Left ventricle myocardium inferior (tissue), 1 donor: Measurements from ENCODE around the gene PLPP4. TPM values are rescaled to one million over a fixed set of nuclear protein-coding genes. Genes with fewer than 3 reads are reported as not detected.

Source experiments
- DNase-seq: peaks from one replicate; pipeline ENCODE4 v3.0.0-alpha.2; 2020
- H3K27ac ChIP-seq: fragments of 200-600 bp; replicated peaks from 2 replicates; pipeline ENCODE4 v1.8.0; 2021
- H3K27me3 ChIP-seq: fragments of 200-600 bp; 2 replicates; pipeline ENCODE4 v1.8.0; 2021; ENCODE audit warnings: low read depth
- H3K36me3 ChIP-seq: fragments of 200-600 bp; 2 replicates; pipeline ENCODE4 v1.8.0; 2021
- H3K4me1 ChIP-seq: fragments of 200-600 bp; 2 replicates; pipeline ENCODE4 v1.8.0; 2021
- H3K4me3 ChIP-seq: fragments of 200-600 bp; 2 replicates; pipeline ENCODE4 v1.8.0; 2021; ENCODE audit warnings: mild to moderate bottlenecking, moderate library complexity
- H3K9me3 ChIP-seq: fragments of 200-600 bp; replicated peaks from 2 replicates; pipeline ENCODE4 v1.8.0; 2021
- intact Hi-C: fragments of 100-400 bp; cut with micrococcal nuclease; formaldehyde crosslinking; loops from one replicate; pipeline ENCODE4 v1.11.0; 2022
- total RNA-seq: library from RNA; stranded (reverse); fragmentation: NEBNext Ultra II Directional; extraction: Animal tissue kit (Norgen Biotek cat#: 25700); gene quantifications from one replicate; pipeline ENCODE4 v1.2.1, GENCODE V29; 2021
- TF ChIP-seq, protein P1 (sequence below): fragments of 200-600 bp; IDR thresholded peaks from 2 replicates; pipeline ENCODE4 v1.8.0; 2021; ENCODE audit warnings: antibody characterized with exemption, mild to moderate bottlenecking, borderline replicate concordance
- donor health status: DM: no; HTN: yes; CAD: no; lungs with severe emphysema.

PLPP4 gene
- total RNA-seq, 1 donor from 2014 or later = not detected

DNA sequence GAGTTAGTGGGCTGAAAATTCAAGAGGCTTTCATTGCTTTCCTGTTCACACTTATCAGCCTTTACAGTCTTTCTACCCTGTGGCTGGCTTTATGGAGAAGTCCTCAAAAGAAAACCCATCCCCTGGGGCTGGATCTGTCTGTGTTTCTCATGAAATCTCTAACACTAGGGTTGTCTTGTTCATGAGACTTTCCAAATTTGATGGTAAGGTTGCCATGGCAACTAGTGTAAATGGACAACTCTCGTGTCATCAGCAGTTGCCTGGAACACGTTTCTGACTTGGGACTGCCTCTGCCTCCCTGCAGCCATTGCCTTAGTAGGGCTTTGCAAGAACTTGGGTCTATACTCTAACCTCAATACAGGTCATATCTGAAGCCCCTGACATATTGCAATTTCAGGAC lies 35.8 kb upstream of the PLPP4 start:
- Histone ChIP-seq H3K27me3 (peaks cover 8% of the 10 kb centered on the region), H3K36me3 (no peaks in the 10 kb centered on the region), H3K4me3 (no peak overlapping the region), H3K27ac (no peak overlapping the region), H3K4me1 (no peaks in the 10 kb centered on the region), H3K9me3 (peaks cover 5% of the 10 kb centered on the region)
- intact Hi-C loops = no loop called here
- TF ChIP-seq, protein P1, sequence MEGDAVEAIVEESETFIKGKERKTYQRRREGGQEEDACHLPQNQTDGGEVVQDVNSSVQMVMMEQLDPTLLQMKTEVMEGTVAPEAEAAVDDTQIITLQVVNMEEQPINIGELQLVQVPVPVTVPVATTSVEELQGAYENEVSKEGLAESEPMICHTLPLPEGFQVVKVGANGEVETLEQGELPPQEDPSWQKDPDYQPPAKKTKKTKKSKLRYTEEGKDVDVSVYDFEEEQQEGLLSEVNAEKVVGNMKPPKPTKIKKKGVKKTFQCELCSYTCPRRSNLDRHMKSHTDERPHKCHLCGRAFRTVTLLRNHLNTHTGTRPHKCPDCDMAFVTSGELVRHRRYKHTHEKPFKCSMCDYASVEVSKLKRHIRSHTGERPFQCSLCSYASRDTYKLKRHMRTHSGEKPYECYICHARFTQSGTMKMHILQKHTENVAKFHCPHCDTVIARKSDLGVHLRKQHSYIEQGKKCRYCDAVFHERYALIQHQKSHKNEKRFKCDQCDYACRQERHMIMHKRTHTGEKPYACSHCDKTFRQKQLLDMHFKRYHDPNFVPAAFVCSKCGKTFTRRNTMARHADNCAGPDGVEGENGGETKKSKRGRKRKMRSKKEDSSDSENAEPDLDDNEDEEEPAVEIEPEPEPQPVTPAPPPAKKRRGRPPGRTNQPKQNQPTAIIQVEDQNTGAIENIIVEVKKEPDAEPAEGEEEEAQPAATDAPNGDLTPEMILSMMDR = no peak
- DNase-seq = no peak

DNA sequence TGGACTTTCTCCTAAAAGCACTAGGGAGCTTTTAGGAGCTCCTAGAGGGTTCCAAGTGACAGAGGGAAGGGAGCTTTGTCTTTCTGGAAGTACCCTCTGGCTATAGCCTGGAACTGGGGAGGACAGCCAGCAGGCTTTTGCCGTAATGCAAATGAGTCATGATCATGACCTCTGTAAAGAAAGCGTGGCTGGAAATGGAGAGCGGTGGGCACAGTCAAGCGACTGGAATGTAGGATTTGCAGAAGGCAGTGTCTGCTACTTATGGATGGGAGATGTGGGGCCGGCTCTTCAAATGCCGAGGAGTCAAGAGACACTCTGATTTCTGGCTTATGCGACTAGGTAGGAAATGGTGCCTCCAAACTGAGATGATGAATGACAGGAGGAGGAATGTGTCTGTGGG lies 34.6 kb upstream of the PLPP4 start:
- Histone ChIP-seq H3K4me3 (no peak overlapping the region), H3K27ac (no peak overlapping the region), H3K36me3 (no peaks in the 10 kb centered on the region), H3K4me1 (no peaks in the 10 kb centered on the region), H3K27me3 (peaks cover 14% of the 10 kb centered on the region), H3K9me3 (peaks cover 5% of the 10 kb centered on the region)
- intact Hi-C loops = no loop called here
- TF ChIP-seq, protein P1 = no peak
- no peak for DNase-seq

DNA sequence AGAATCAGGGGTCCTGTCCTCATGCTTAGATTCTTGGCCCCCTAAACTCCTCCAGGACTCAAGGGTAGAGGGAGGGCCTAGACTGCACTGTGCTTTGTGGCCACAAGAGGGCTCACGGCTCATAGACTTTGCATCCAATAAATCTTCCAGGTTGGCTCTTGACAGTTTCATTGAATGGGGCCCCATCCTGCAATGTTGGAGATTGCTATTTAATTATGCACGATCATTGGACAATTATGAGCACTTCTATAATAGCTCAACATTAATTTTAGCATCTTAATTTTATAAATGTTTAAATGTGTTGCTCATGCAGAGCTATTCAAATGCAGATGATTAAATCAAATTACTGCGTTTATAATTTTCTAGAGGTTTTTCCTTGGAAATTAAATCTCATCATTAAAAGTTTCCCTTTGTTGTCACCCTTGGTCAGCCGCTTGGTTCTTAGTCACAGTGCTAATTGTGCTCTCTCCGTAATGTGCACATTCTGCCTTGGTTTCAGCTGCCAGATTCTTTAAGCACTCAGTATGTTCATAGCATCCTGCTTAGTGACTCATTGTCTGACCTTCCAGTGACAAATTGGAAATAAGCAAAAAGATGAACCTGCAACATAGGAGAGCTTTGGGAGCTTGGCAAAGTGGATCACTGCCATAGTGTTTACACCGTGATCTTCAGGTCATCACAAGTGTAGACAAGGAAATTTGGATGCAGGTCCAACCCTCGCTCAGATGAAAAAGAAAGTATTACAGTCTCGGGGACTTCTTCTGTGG lies 33.4 kb upstream of the PLPP4 start:
- Histone ChIP-seq H3K27me3 (peaks cover 14% of the 10 kb centered on the region), H3K4me1 (no peaks in the 10 kb centered on the region), H3K9me3 (peaks cover 5% of the 10 kb centered on the region), H3K27ac (no peak overlapping the region), H3K4me3 (no peak overlapping the region), H3K36me3 (no peaks in the 10 kb centered on the region)
- TF ChIP-seq, protein P1 = peak; percentile 66
- DNase-seq = no peak
- intact Hi-C loops = no loop called here

DNA sequence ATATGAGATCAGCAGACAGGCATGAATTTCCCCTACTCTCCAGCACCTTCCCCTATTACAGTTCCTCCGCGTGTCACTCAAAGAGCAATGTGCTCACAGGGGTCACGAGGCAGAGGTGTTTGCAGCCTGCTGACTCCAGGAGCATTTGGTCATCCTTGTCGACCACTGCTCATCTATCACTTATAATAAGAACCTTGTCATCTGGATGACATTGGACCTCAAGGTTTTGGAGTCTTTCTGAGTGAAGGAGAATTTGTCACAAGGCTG lies 32.9 kb upstream of the PLPP4 start:
- TF ChIP-seq, protein P1 = no peak
- peaks cover 5% of the 10 kb centered on the region for H3K9me3 ChIP-seq

DNA sequence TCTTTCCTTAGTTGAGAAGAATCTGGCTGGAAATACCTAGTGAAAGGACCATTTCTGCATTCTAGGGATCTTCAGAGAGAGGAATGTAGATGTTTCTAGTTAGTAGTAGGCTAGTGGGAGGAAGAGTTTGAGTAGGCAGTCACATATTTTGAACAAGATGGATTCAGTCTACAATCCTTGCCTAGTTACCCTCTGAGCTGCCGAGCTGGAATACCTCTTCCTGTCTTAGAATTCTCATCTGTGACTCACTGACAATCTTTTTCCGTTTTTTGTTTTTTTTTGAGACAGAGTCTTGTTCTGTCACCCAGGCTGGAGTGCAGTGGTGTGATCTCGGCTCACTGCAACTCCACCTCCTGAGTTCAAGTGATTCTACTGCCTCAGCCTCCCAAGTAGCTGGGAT lies 30.7 kb upstream of the PLPP4 start:
- intact Hi-C loops = no loop called here

More for the DNA sequence above, 32.9 kb upstream of the PLPP4 start:
- Histone ChIP-seq H3K27ac (no peak overlapping the region), H3K27me3 (peaks cover 14% of the 10 kb centered on the region), H3K4me1 (no peaks in the 10 kb centered on the region), H3K36me3 (no peaks in the 10 kb centered on the region), H3K4me3 (no peak overlapping the region)
- intact Hi-C loops = no loop called here
- DNase-seq = no peak

More for the DNA sequence above, 30.7 kb upstream of the PLPP4 start:
- Histone ChIP-seq H3K36me3 (no peaks in the 10 kb centered on the region), H3K27ac (no peak overlapping the region), H3K4me1 (no peaks in the 10 kb centered on the region), H3K9me3 (peaks cover 5% of the 10 kb centered on the region), H3K27me3 (peaks cover 20% of the 10 kb centered on the region), H3K4me3 (no peak overlapping the region)
- DNase-seq = no peak
- TF ChIP-seq, protein P1 = no peak
